Suppressor macrophage treated with lipopolysaccharide for 1 hour (primary cell): ENCODE results near the gene SLC17A9.
A peak's percentile ranks its signal among the peaks of the same experiment; 100 is the strongest.

Experiments
- DNase-seq, 3 donors: peaks; one replicate each; pipeline ENCODE4 v3.0.0-alpha.2; 2020 to 2022

The SLC17A9 gene

GRCh38 chr20:63005862-63006539, 53.5 kb downstream of the SLC17A9 start:
- DNase-seq = no peak

- no peak for DNase-seq
Observed at GRCh38 chr20:63006540-63007359, 54.2 kb downstream of the SLC17A9 start, which contains the start of gene BHLHE23. Gene BHLHE23, minus strand, starts transcription at chr20:63006964. Its CDS starts 190 bp downstream, at chr20:63006774.

GRCh38 chr20:63007360-63007645, 54.8 kb downstream of the SLC17A9 start:
- DNase-seq = no peak

- no peak for DNase-seq
Observed at GRCh38 chr20:63007646-63008488, 55.4 kb downstream of the SLC17A9 start.

GRCh38 chr20:63008541-63009044, 56.1 kb downstream of the SLC17A9 start:
- no peak for DNase-seq

GRCh38 chr20:63009045-63009961, 56.8 kb downstream of the SLC17A9 start:
- DNase-seq = peak; percentile 81 to 89 (median 88)

- DNase-seq = peak; percentile 59 to 67 (median 60)
Observed at GRCh38 chr20:63009988-63010769, 57.7 kb downstream of the SLC17A9 start.

GRCh38 chr20:63011798-63012197, 59.3 kb downstream of the SLC17A9 start:
- DNase-seq = no peak

- no peak for DNase-seq
Observed at GRCh38 chr20:63013207-63013606, 60.7 kb downstream of the SLC17A9 start.

GRCh38 chr20:63014287-63014686, 61.8 kb downstream of the SLC17A9 start:
- DNase-seq = peak in 1 of 3 donors; percentile 20

GRCh38 chr20:63014710-63015109, 62.2 kb downstream of the SLC17A9 start:
- no peak for DNase-seq

- DNase-seq = no peak
Observed at GRCh38 chr20:63015147-63015661, 62.7 kb downstream of the SLC17A9 start.

GRCh38 chr20:63015662-63016361, 63.3 kb downstream of the SLC17A9 start:
- DNase-seq = no peak

GRCh38 chr20:63016514-63017075, 64.1 kb downstream of the SLC17A9 start:
- no peak for DNase-seq

GRCh38 chr20:63017076-63017825, 64.7 kb downstream of the SLC17A9 start:
- DNase-seq = no peak

GRCh38 chr20:63017826-63018411, 65.4 kb downstream of the SLC17A9 start:
- DNase-seq = no peak
